Peyer's patch (tissue), 4 donors: ENCODE measurements around the gene KLHDC8A. TPM values are rescaled to one million over a fixed set of nuclear protein-coding genes. Genes with fewer than 3 reads are reported as not detected.

ENCODE experiments used
- DNase-seq, 3 donors: peaks; one replicate each; pipeline ENCODE4 v3.0.0-alpha.2; 2017 to 2019
- H3K27ac ChIP-seq, 4 donors: fragments of 200-600 bp; sonication (generic); one replicate each; pipeline ENCODE4 v1.5.1; 2016 to 2019
- H3K27me3 ChIP-seq, 2 donors: fragments of 200-600 bp; sonication (generic); one replicate each; pipeline ENCODE4 v1.5.1; 2019
- H3K36me3 ChIP-seq, 3 donors: fragments of 200-600 bp; sonication (generic); one replicate each; pipeline ENCODE4 v1.5.1; 2016 to 2019
- H3K4me1 ChIP-seq, 4 donors: fragments of 200-600 bp; sonication (generic); one replicate each; pipeline ENCODE4 v1.5.1; 2016 to 2019
- H3K4me3 ChIP-seq, 4 donors: fragments of 200-600 bp; sonication (generic); 1 replicate in 3 of 4; 2 replicates in 1 of 4; pipeline ENCODE4 v1.5.1; 2016 to 2019; ENCODE audit warnings: mild to moderate bottlenecking in 1 of 4
- H3K9me3 ChIP-seq, 4 donors: fragments of 200-600 bp; sonication (generic); one replicate each; pipeline ENCODE4 v1.5.1; 2016 to 2019; ENCODE audit warnings: mild to moderate bottlenecking in 1 of 4
- POLR2A ChIP-seq, 2 donors: fragments of 450-650 bp; IDR thresholded peaks; one replicate each; pipeline ENCODE4 v1.5.1; 2017; ENCODE audit warnings: antibody characterized with exemption in 2 of 2, mild to moderate bottlenecking in 2 of 2, moderate library complexity in 2 of 2
- small RNA-seq, 2 donors: library from RNA; depleted of rRNA; stranded (forward); fragments of <200 nt; gene quantifications; one replicate each; pipeline ENCODE3, GENCODE V24; 2016
- total RNA-seq, 4 donors: library from RNA; depleted of rRNA; stranded (reverse); fragments of >200 nt; gene quantifications; one replicate each; pipeline ENCODE4 v1.1.0, GENCODE V29; 2016
- TF ChIP-seq, protein P1 (sequence below), 6 experiments: fragments of 450-650 bp in 4 of 6; fragments of 200-600 bp in 2 of 6; sonication (generic) in 1 of 6; IDR thresholded peaks; one replicate each; pipeline ENCODE4 v1.5.1; 2017 to 2019; ENCODE audit warnings: antibody characterized with exemption in 6 of 6, mild to moderate bottlenecking in 3 of 6, moderate library complexity in 1 of 6

Gene KLHDC8A
- total RNA-seq, 4 donors from 2014 or later: not detected

DNA sequence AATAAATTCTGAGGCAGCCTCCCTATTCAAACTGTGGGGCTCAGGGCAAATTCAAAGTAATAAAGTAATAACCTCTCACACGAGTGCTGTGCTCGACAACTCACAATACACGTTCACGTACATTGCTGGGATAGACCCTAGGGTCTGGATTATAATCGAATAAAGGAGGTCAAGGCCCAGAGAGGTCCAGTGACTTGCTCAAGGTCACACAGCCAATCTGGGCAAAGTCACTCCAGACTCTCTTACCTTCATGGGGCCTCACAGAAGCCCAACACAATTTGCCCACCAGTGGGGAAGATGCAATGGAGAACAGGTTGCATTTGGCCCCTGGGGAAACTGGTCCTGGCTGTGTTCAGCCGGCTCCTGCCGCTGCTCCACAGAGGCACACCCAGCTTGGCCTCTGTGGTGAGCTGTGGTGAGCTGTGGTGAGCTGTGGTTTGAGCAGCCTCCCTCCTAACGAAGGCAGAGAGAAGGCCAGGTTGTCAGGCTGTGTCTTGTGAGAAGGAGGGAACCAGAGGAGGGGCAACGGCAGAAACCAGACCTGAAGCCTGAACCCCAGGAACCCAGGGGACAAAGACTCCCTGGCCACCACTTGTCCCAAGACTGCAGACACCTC, 70.3 kb downstream of the KLHDC8A start:
- TF ChIP-seq, protein P1, sequence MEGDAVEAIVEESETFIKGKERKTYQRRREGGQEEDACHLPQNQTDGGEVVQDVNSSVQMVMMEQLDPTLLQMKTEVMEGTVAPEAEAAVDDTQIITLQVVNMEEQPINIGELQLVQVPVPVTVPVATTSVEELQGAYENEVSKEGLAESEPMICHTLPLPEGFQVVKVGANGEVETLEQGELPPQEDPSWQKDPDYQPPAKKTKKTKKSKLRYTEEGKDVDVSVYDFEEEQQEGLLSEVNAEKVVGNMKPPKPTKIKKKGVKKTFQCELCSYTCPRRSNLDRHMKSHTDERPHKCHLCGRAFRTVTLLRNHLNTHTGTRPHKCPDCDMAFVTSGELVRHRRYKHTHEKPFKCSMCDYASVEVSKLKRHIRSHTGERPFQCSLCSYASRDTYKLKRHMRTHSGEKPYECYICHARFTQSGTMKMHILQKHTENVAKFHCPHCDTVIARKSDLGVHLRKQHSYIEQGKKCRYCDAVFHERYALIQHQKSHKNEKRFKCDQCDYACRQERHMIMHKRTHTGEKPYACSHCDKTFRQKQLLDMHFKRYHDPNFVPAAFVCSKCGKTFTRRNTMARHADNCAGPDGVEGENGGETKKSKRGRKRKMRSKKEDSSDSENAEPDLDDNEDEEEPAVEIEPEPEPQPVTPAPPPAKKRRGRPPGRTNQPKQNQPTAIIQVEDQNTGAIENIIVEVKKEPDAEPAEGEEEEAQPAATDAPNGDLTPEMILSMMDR (IDR thresholded peaks at IDR 0.05): no peak
- no peak for TF ChIP-seq POLR2A (IDR thresholded peaks at IDR 0.05)
- H3K27me3 ChIP-seq: no peaks in the 10 kb centered on the region
- H3K27ac ChIP-seq: peak overlapping the region; percentile 54 to 88 (median 68)
- DNase-seq: peak in 2 of 3 donors; percentile 85 to 91
- no peaks in the 10 kb centered on the region for H3K36me3 ChIP-seq
- H3K4me3 ChIP-seq: peak overlapping the region in 1 of 4 donors; percentile 24
- peaks cover 4 to 59% (median 35%) of the 10 kb centered on the region in 4 donors for H3K4me1 ChIP-seq
- no peaks in the 10 kb centered on the region for H3K9me3 ChIP-seq

Small RNA genes lying within 50 kb of the gene (small RNA-seq; reads per million reads assigned to genes)
- gene SNRPGP10: 0 reads per million in 2 donors

Other genes starting within 250 kb of the KLHDC8A start
- 10 to 100 TPM; 11.9 to 21.5 (median 15.3) TPM for gene RBBP5, start 234.9 kb downstream of the KLHDC8A start, total RNA-seq
- 10 to 100 TPM in 1 of 4 donors, 1 to 10 TPM in 3; 3.5 to 11.6 (median 6.8) TPM for gene DSTYK, start 145.2 kb downstream of the KLHDC8A start, total RNA-seq
- gene TMCC2, start 129.0 kb downstream of the KLHDC8A start, total RNA-seq: 1 to 10 TPM in 2 of 4 donors, under 1 TPM in 2; 0.53 to 4.1 (median 1.1) TPM
- gene NUAK2, start 35.2 kb downstream of the KLHDC8A start, total RNA-seq: 10 to 100 TPM; 22.0 to 40.0 (median 30.9) TPM
- 1 to 10 TPM in 2 of 4 donors, not detected in 2; 2.4 to 3.7 TPM for gene LEMD1, start 65.1 kb upstream of the KLHDC8A start, total RNA-seq
- gene BLACAT1, start 99.1 kb upstream of the KLHDC8A start, total RNA-seq: 1 to 10 TPM in 2 of 4 donors, under 1 TPM in 1, not detected in 1; 0.53 to 3.6 (median 1.5) TPM
- 100 to 1,000 TPM in 1 of 4 donors, 10 to 100 TPM in 3; 47.0 to 126 (median 80.7) TPM for gene CDK18, start 147.7 kb upstream of the KLHDC8A start, total RNA-seq